Testis (tissue), 3 donors: ENCODE data around the gene AGA. TPM values are rescaled to one million over a fixed set of nuclear protein-coding genes. Genes with fewer than 3 reads are reported as not detected.

ENCODE experiments used
- DNase-seq: peaks from one replicate; pipeline ENCODE4 v3.0.0-alpha.2; 2019
- H3K27ac ChIP-seq, 2 donors: fragments of 200-600 bp; sonication (generic); one replicate each; pipeline ENCODE4 v1.5.1; 2019
- H3K27me3 ChIP-seq: fragments of 200-600 bp; sonication (generic); one replicate; pipeline ENCODE4 v1.5.1; 2019
- H3K36me3 ChIP-seq: fragments of 200-600 bp; sonication (generic); one replicate; pipeline ENCODE4 v1.5.1; 2017; ENCODE audit warnings: low read depth; ENCODE audit errors: missing control alignments
- H3K4me1 ChIP-seq: fragments of 200-600 bp; sonication (generic); one replicate; pipeline ENCODE4 v1.5.1; 2019
- H3K4me3 ChIP-seq, 2 donors: fragments of 200-600 bp; sonication (generic); one replicate each; pipeline ENCODE4 v1.5.1; 2017 to 2019
- H3K9me3 ChIP-seq: fragments of 200-600 bp; sonication (generic); one replicate; pipeline ENCODE4 v1.5.1; 2017
- CTCF ChIP-seq, 3 experiments: fragments of 450-650 bp in 2 of 3; fragments of 200-600 bp in 1 of 3; sonication (generic) in 1 of 3; IDR thresholded peaks; one replicate each; pipeline ENCODE4 v1.5.1; 2016 to 2019; ENCODE audit warnings: antibody characterized with exemption in 3 of 3, mild to moderate bottlenecking in 2 of 3, moderate library complexity in 1 of 3
- POLR2A ChIP-seq: fragments of 450-650 bp; IDR thresholded peaks from one replicate; pipeline ENCODE4 v1.6.1; 2017; ENCODE audit warnings: antibody characterized with exemption, mild to moderate bottlenecking, moderate library complexity
- WGBS, 2 donors: methylation state at CpG; one replicate each; pipeline ENCODE4 v1.1.5; 2018; 5-methylcytosine and 5-hydroxymethylcytosine counted together
- intact Hi-C: fragments of 100-400 bp; cut with DNase I; formaldehyde crosslinking; loops from one replicate; pipeline ENCODE4 v1.15.1; 2023; ENCODE audit warnings: low total_unique reads
- polyA plus RNA-seq: library from polyadenylated mRNA; stranded (reverse); fragments of 350-450 nt; fragmentation: Illumina TruSeq; extraction: RNeasy Lipid Tissue Mini Kit (QIAGEN cat#74804); gene quantifications from one replicate; pipeline ENCODE4 v1.2.3, GENCODE V29; 2014; ENCODE audit warnings: low read depth, low replicate concordance; ENCODE audit not compliant: insufficient read depth
- total RNA-seq, 2 donors: library from RNA; depleted of rRNA; stranded (reverse); fragments of >200 nt; gene quantifications; one replicate each; pipeline ENCODE4 v1.2.3, GENCODE V29; 2016

The AGA gene
- total and polyA plus RNA-seq, 3 donors from 2014 or later: 24.0 to 50.2 (median 39.0) TPM

- peak; percentile 68 for DNase-seq
- no peaks in the 10 kb centered on the region for H3K9me3 ChIP-seq
- no peaks in the 10 kb centered on the region for H3K4me1 ChIP-seq
- TF ChIP-seq CTCF (IDR thresholded peaks at IDR 0.05): no peak
- no peak for TF ChIP-seq POLR2A
- intact Hi-C loops: no loop called here
- 56 to 70% methylated on average over 23 to 26 of the region's 26 CpGs for WGBS, 2 donors
- H3K36me3 ChIP-seq: no peaks in the 10 kb centered on the region
- H3K27me3 ChIP-seq: no peaks in the 10 kb centered on the region
- peak overlapping the region; percentile 29 to 40 for H3K4me3 ChIP-seq
- peak overlapping the region in 1 of 2 donors; percentile 15 for H3K27ac ChIP-seq
Measured at GRCh38 chr4:177444911-177445736, 2.9 kb upstream of the AGA start.

- no peaks in the 10 kb centered on the region for H3K4me1 ChIP-seq
- DNase-seq: no peak
- no peaks in the 10 kb centered on the region for H3K9me3 ChIP-seq
- H3K36me3 ChIP-seq: no peaks in the 10 kb centered on the region
- peak overlapping the region; percentile 60 to 80 for H3K4me3 ChIP-seq
- TF ChIP-seq POLR2A (no peak), CTCF (IDR thresholded peaks at IDR 0.05) (no peak)
- H3K27ac ChIP-seq: peak overlapping the region; percentile 88 to 95
- H3K27me3 ChIP-seq: no peaks in the 10 kb centered on the region
- WGBS, 2 donors: 29 to 41% methylated on average over 12 of the region's 12 CpGs
- intact Hi-C loops: no loop called here
Measured at GRCh38 chr4:177441061-177441802, 1.0 kb downstream of the AGA start.

GRCh38 chr4:177436456-177436855 lies 5.8 kb downstream of the AGA start:
- DNase-seq: no peak
- no peaks in the 10 kb centered on the region for H3K27me3 ChIP-seq
- no peak overlapping the region for H3K27ac ChIP-seq
- H3K4me3 ChIP-seq: no peak overlapping the region
- no peaks in the 10 kb centered on the region for H3K4me1 ChIP-seq
- no peaks in the 10 kb centered on the region for H3K9me3 ChIP-seq
- intact Hi-C loops: no loop called here
- WGBS, 2 donors: 50 to 70% methylated on average over 7 of the region's 7 CpGs
- TF ChIP-seq CTCF (IDR thresholded peaks at IDR 0.05) (no peak), POLR2A (no peak)
- no peaks in the 10 kb centered on the region for H3K36me3 ChIP-seq

GRCh38 chr4:177434667-177435066 lies 7.6 kb downstream of the AGA start:
- Histone ChIP-seq H3K36me3 (no peaks in the 10 kb centered on the region), H3K9me3 (no peaks in the 10 kb centered on the region), H3K27ac (no peak overlapping the region), H3K4me3 (no peak overlapping the region), H3K4me1 (no peaks in the 10 kb centered on the region), H3K27me3 (no peaks in the 10 kb centered on the region)
- intact Hi-C loops: no loop called here
- WGBS, 2 donors: 93 to 97% methylated on average over 8 of the region's 8 CpGs
- DNase-seq: no peak
- TF ChIP-seq CTCF (IDR thresholded peaks at IDR 0.05): no peak
- TF ChIP-seq POLR2A: no peak
